HEK293T (cell line): ENCODE data around the gene ITGB5.

ENCODE experiments used
- BHLHE40 ChIP-seq: fragments of 450-650 bp; IDR thresholded peaks from 2 replicates; pipeline ENCODE4 v1.6.1; 2016; ENCODE audit warnings: mild to moderate bottlenecking, moderate library complexity, borderline replicate concordance
- ELF4 ChIP-seq: fragments of 450-650 bp; IDR thresholded peaks from 2 replicates; pipeline ENCODE4 v1.6.1; 2017; ENCODE audit warnings: antibody characterized with exemption
- FOXA1 ChIP-seq: fragments of 450-650 bp; IDR thresholded peaks from 2 replicates; pipeline ENCODE4 v1.6.1; 2016; ENCODE audit warnings: mild to moderate bottlenecking
- FOXK2 ChIP-seq: fragments of 450-650 bp; IDR thresholded peaks from 2 replicates; pipeline ENCODE4 v1.6.1; 2016; ENCODE audit warnings: mild to moderate bottlenecking
- HDGF ChIP-seq: fragments of 450-650 bp; IDR thresholded peaks from 2 replicates; pipeline ENCODE4 v1.6.1; 2017; ENCODE audit warnings: antibody characterized with exemption, borderline replicate concordance
- PKNOX1 ChIP-seq: fragments of 450-650 bp; IDR thresholded peaks from 2 replicates; pipeline ENCODE4 v1.6.1; 2016
- SP1 ChIP-seq: fragments of 450-650 bp; IDR thresholded peaks from 2 replicates; pipeline ENCODE4 v1.6.1; 2017
- SUZ12 ChIP-seq: fragments of 450-650 bp; IDR thresholded peaks from 2 replicates; pipeline ENCODE4 v1.6.1; 2016; ENCODE audit warnings: mild to moderate bottlenecking
- TARDBP ChIP-seq: fragments of 450-650 bp; IDR thresholded peaks from 2 replicates; pipeline ENCODE4 v1.6.1; 2016

GRCh38 chr3:124767691-124768090, 119.5 kb downstream of the ITGB5 start:
- TF ChIP-seq ELF4 (no peak), FOXK2 (no peak), HDGF (no peak), SP1 (no peak), SUZ12 (no peak), FOXA1 (no peak), BHLHE40 (no peak), TARDBP (no peak), PKNOX1 (no peak)
